ENCODE data around the gene DNAJC7.

The DNAJC7 gene

GRCh38 chr17:42002175-42002791 lies 15.0 kb downstream of the DNAJC7 start:
- TF ChIP-seq CTCF (IDR thresholded peaks at IDR 0.05; ENCODE audit: control insufficient read depth, insufficient read depth, low read depth, low read length, missing control alignments): no peak
- H3K4me3 ChIP-seq (ENCODE audit: control insufficient read depth, low read depth, low read length): no peak overlapping the region
- no peak for DNase-seq (ENCODE audit: low read depth)

- H3K4me3 ChIP-seq (ENCODE audit: control insufficient read depth, low read depth, low read length): no peak overlapping the region
- DNase-seq (ENCODE audit: low read depth): no peak
- TF ChIP-seq CTCF (IDR thresholded peaks at IDR 0.05; ENCODE audit: control insufficient read depth, insufficient read depth, low read depth, low read length, missing control alignments): no peak
Observed at GRCh38 chr17:42001729-42002128, 15.5 kb downstream of the DNAJC7 start.

- no peak for TF ChIP-seq CTCF (IDR thresholded peaks at IDR 0.05; ENCODE audit: control insufficient read depth, insufficient read depth, low read depth, low read length, missing control alignments)
- no peak overlapping the region for H3K4me3 ChIP-seq (ENCODE audit: control insufficient read depth, low read depth, low read length)
- DNase-seq (ENCODE audit: low read depth): no peak
Observed at GRCh38 chr17:42000413-42001133, 16.7 kb downstream of the DNAJC7 start.

GRCh38 chr17:41998497-41998896 lies 18.7 kb downstream of the DNAJC7 start:
- no peak for DNase-seq (ENCODE audit: low read depth)
- TF ChIP-seq CTCF (IDR thresholded peaks at IDR 0.05; ENCODE audit: control insufficient read depth, insufficient read depth, low read depth, low read length, missing control alignments): no peak

GRCh38 chr17:41996855-41997164 lies 20.4 kb downstream of the DNAJC7 start:
- DNase-seq (ENCODE audit: low read depth): no peak
- TF ChIP-seq CTCF (IDR thresholded peaks at IDR 0.05; ENCODE audit: control insufficient read depth, insufficient read depth, low read depth, low read length, missing control alignments): no peak
- no peak overlapping the region for H3K4me3 ChIP-seq (ENCODE audit: control insufficient read depth, low read depth, low read length)

More at GRCh38 chr17:41998497-41998896, 18.7 kb downstream of the DNAJC7 start:
- no peak overlapping the region for H3K4me3 ChIP-seq (ENCODE audit: control insufficient read depth, low read depth, low read length)

GRCh38 chr17:41992576-41992975 lies 24.7 kb downstream of the DNAJC7 start:
- TF ChIP-seq CTCF (IDR thresholded peaks at IDR 0.05; ENCODE audit: control insufficient read depth, insufficient read depth, low read depth, low read length, missing control alignments): no peak
- DNase-seq (ENCODE audit: low read depth): no peak
- H3K4me3 ChIP-seq (ENCODE audit: control insufficient read depth, low read depth, low read length): no peak overlapping the region
